Fibroblast of villous mesenchyme (primary cell): ENCODE results near the gene ATP1A1. TPM values are rescaled to one million over a fixed set of nuclear protein-coding genes. Genes with fewer than 3 reads are reported as not detected.

Experiments
- DNase-seq: peaks from one replicate; pipeline ENCODE4 v3.0.0-alpha.2; 2010; ENCODE audit warnings: low read depth
- H3K4me3 ChIP-seq: 2 replicates; pipeline ENCODE4 v1.5.1; 2011; ENCODE audit warnings: low read depth, mild to moderate bottlenecking, low read length
- total RNA-seq: library from RNA; depleted of rRNA; stranded (reverse); fragments of >200 nt; gene quantifications from 2 replicates; pipeline ENCODE4 v1.2.3, GENCODE V29; 2012
- TF ChIP-seq, protein P1 (sequence below): IDR thresholded peaks from 2 replicates; pipeline ENCODE4 v1.5.1; 2012; ENCODE audit warnings: low read depth, mild to moderate bottlenecking, low read length; ENCODE audit not compliant: insufficient read depth

Gene ATP1A1
- total RNA-seq, 1 donor = 107 TPM

- no peak overlapping the region for H3K4me3 ChIP-seq
- no peak for DNase-seq
- TF ChIP-seq, protein P1, sequence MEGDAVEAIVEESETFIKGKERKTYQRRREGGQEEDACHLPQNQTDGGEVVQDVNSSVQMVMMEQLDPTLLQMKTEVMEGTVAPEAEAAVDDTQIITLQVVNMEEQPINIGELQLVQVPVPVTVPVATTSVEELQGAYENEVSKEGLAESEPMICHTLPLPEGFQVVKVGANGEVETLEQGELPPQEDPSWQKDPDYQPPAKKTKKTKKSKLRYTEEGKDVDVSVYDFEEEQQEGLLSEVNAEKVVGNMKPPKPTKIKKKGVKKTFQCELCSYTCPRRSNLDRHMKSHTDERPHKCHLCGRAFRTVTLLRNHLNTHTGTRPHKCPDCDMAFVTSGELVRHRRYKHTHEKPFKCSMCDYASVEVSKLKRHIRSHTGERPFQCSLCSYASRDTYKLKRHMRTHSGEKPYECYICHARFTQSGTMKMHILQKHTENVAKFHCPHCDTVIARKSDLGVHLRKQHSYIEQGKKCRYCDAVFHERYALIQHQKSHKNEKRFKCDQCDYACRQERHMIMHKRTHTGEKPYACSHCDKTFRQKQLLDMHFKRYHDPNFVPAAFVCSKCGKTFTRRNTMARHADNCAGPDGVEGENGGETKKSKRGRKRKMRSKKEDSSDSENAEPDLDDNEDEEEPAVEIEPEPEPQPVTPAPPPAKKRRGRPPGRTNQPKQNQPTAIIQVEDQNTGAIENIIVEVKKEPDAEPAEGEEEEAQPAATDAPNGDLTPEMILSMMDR = no peak
These were observed 15.1 kb downstream of the ATP1A1 start for GRCh38 chr1:116388122-116388521.

- TF ChIP-seq, protein P1 = no peak
- DNase-seq = no peak
- no peak overlapping the region for H3K4me3 ChIP-seq
These were observed 16.0 kb downstream of the ATP1A1 start for GRCh38 chr1:116389013-116389412.

DNA sequence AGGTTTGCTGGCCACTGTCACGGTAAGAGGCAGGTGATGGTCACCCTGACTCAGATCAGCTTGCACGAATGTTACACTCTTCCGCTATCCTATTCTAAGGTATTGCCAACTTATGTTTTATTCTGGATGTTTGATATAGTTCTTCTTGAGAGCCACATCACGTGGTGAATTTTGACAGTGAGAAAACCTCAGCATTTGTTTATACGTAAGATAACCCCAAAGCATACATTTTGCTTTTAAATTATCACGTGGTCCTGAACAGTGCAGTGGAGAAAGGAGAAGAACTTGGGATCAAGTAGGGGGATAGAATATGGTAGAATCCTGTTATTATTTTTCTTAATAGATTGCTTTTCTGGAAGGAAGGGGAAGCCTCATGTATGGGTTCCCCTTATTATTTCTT is 16.6 kb downstream of the ATP1A1 start:
- no peak overlapping the region for H3K4me3 ChIP-seq
- TF ChIP-seq, protein P1 = no peak
- DNase-seq = no peak

- no peak overlapping the region for H3K4me3 ChIP-seq
- no peak for DNase-seq
These were observed 17.2 kb downstream of the ATP1A1 start for GRCh38 chr1:116390195-116390594.

DNA sequence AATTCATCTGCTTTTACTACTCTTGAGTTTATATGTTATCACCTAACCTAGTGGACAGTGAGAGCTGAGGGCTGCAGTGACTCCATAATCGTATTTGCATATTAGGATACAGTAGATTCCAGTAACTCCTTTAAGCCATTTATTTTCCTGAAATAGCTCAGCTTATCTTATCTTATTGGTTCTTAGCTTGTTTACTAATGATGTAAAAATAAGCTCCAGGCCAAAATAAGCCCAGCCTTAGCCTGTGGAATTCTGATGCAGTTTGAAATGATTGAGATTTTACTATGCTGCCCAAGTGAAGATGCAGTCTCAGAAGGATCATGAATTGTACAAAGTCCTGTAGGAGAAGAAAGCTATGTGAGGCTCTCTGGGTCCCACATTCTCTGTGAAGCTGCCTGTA is 18.1 kb downstream of the ATP1A1 start:
- TF ChIP-seq, protein P1 = no peak
- DNase-seq = peak; percentile 13
- no peak overlapping the region for H3K4me3 ChIP-seq

More at GRCh38 chr1:116390195-116390594, 17.2 kb downstream of the ATP1A1 start:
- TF ChIP-seq, protein P1 = no peak

DNA sequence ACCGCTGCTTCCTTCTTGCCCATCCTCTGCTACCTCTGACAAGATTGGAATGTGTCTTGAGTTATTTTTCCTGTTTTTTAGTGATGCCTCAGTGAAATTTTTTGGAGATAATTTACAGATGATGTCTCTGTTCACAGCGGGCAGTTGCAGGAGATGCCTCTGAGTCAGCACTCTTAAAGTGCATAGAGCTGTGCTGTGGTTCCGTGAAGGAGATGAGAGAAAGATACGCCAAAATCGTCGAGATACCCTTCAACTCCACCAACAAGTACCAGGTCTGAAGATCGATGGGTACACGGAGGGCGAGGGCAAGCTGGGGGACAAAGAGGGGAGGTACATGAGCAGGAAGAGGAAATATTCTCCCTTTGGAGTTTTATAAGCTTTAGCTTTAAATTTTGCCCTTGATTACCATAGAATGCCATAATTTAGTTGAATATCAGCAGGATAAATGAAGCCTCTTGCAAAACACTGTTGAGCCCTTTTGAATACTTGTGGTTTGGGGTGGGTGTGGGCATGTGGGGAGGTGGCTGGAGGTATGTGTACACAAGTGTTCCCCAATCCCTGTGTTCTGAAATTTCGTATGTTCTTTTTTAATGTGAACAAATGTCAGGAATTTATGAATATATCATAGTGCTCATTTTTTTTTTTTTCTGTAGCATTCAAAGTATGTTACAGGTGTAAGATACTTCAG is 19.8 kb downstream of the ATP1A1 start:
- TF ChIP-seq, protein P1 = no peak
- no peak for DNase-seq
- H3K4me3 ChIP-seq = no peak overlapping the region

DNA sequence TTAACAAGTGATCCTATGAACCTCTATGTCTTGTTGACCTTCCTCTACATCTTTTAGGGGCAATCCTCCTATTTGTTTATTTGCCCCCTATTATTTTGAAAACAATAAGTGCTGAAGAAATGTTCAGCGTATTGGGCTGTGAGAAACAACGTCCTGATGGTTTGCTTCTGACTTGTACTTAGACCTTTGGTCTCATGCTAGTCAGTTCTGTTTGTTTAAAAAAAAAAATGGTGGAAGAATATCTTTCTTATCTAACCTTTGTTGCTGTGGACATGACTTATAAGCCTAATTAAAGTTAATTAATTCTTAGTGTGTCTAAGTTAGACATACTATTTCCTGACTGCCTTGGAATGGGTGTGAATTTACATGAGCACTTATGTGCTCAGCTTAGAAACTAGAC is 20.7 kb downstream of the ATP1A1 start:
- no peak overlapping the region for H3K4me3 ChIP-seq
- DNase-seq = no peak
- TF ChIP-seq, protein P1 = no peak
